A549 (cell line): ENCODE measurements around the gene HDHD3.

Source experiments
- CBX2 ChIP-seq: fragments of 200-600 bp; sonication (generic); IDR thresholded peaks from 2 replicates; pipeline ENCODE4 v1.6.1; 2016; ENCODE audit warnings: low read depth, mild to moderate bottlenecking, borderline replicate concordance
- RFX5 ChIP-seq: fragments of 450-650 bp; IDR thresholded peaks from 2 replicates; pipeline ENCODE4 v1.7.1; 2014; ENCODE audit warnings: antibody characterized with exemption, mild to moderate bottlenecking, moderate library complexity
- USF2 ChIP-seq: fragments of 450-650 bp; IDR thresholded peaks from 2 replicates; pipeline ENCODE4 v1.6.1; 2014; ENCODE audit warnings: antibody characterized with exemption

- TF ChIP-seq CBX2 (no peak), USF2 (no peak), RFX5 (no peak)
Observed at GRCh38 chr9:113359385-113359784, 17.4 kb downstream of the HDHD3 start.
